SK-N-SH treated with all-trans-retinoic acid at 6 μM for 48 hours (cell line): ENCODE results near the gene MINPP1.
A peak's percentile ranks its signal among the peaks of the same experiment; 100 is the strongest.

ENCODE experiments used
- ATAC-seq: fragments of 200-7000 bp; cut with Tn5 transposase; 3 replicates; pipeline ENCODE4 v1.9.1; 2020; ENCODE audit warnings: mild to moderate bottlenecking, moderate library complexity
- ARNTL ChIP-seq: fragments of 450-650 bp; formaldehyde crosslinking; IDR thresholded peaks from 2 replicates; pipeline ENCODE4 v1.5.0; 2020; ENCODE audit warnings: low read depth, mild to moderate bottlenecking, moderate library complexity, borderline replicate concordance
- BACH2 ChIP-seq: fragments of 250-450 bp; sonication (Bioruptor Pico); IDR thresholded peaks from 2 replicates; pipeline ENCODE4 v1.9.0; 2021; ENCODE audit warnings: mild to moderate bottlenecking, borderline replicate concordance
- CREB5 ChIP-seq: fragments of 250-450 bp; sonication (Bioruptor Pico); IDR thresholded peaks from 2 replicates; pipeline ENCODE4 v1.5.1; 2020; ENCODE audit warnings: low read depth, mild to moderate bottlenecking, moderate library complexity
- CSDC2 ChIP-seq: fragments of 250-450 bp; sonication (Bioruptor Pico); IDR thresholded peaks from 2 replicates; pipeline ENCODE4 v1.5.0; 2020; ENCODE audit warnings: mild to moderate bottlenecking, moderate library complexity
- ESRRG ChIP-seq: fragments of 250-450 bp; sonication (Bioruptor Pico); IDR thresholded peaks from 2 replicates; pipeline ENCODE4 v1.6.1; 2021; ENCODE audit warnings: mild to moderate bottlenecking
- GLIS3 ChIP-seq: fragments of 250-450 bp; sonication (Bioruptor Pico); IDR thresholded peaks from 2 replicates; pipeline ENCODE4 v1.5.0; 2020; ENCODE audit warnings: mild to moderate bottlenecking, moderate library complexity
- ISL1 ChIP-seq: fragments of 250-450 bp; sonication (Bioruptor Pico); IDR thresholded peaks from 2 replicates; pipeline ENCODE4 v2.1.2; 2022; ENCODE audit warnings: mild to moderate bottlenecking, moderate library complexity
- PPARA ChIP-seq: fragments of 250-450 bp; sonication (Bioruptor Pico); IDR thresholded peaks from 2 replicates; pipeline ENCODE4 v1.5.0; 2020; ENCODE audit warnings: mild to moderate bottlenecking, borderline replicate concordance
- RARB ChIP-seq: fragments of 250-450 bp; sonication (Bioruptor Pico); IDR thresholded peaks from 2 replicates; pipeline ENCODE4 v1.8.0; 2021; ENCODE audit warnings: mild to moderate bottlenecking, moderate library complexity
- TCF4 ChIP-seq: fragments of 250-450 bp; sonication (Bioruptor Pico); IDR thresholded peaks from 2 replicates; pipeline ENCODE4 v1.8.0; 2021; ENCODE audit warnings: mild to moderate bottlenecking, moderate library complexity, borderline replicate concordance
- TOX ChIP-seq: fragments of 250-450 bp; sonication (Bioruptor Pico); IDR thresholded peaks from 2 replicates; pipeline ENCODE4 v1.8.0; 2021; ENCODE audit warnings: mild to moderate bottlenecking, moderate library complexity, borderline replicate concordance
- ZC3H10 ChIP-seq: fragments of 250-450 bp; sonication (Bioruptor Pico); IDR thresholded peaks from 2 replicates; pipeline ENCODE4 v1.5.1; 2021; ENCODE audit warnings: mild to moderate bottlenecking, moderate library complexity
- ZFP3 ChIP-seq: fragments of 250-450 bp; sonication (Bioruptor Pico); IDR thresholded peaks from 2 replicates; pipeline ENCODE4 v1.5.0; 2020; ENCODE audit warnings: mild to moderate bottlenecking, moderate library complexity
- ZFP30 ChIP-seq: fragments of 450-650 bp; formaldehyde crosslinking; IDR thresholded peaks from 2 replicates; pipeline ENCODE4 v1.5.0; 2022; ENCODE audit warnings: mild to moderate bottlenecking, moderate library complexity
- TF ChIP-seq, protein P1 (sequence below): fragments of 250-450 bp; sonication (Bioruptor Pico); IDR thresholded peaks from 2 replicates; pipeline ENCODE4 v1.5.1; 2021; ENCODE audit warnings: mild to moderate bottlenecking, moderate library complexity
- TF ChIP-seq, protein P2 (sequence below): fragments of 250-450 bp; sonication (Bioruptor Pico); IDR thresholded peaks from 2 replicates; pipeline ENCODE4 v1.8.0; 2021; ENCODE audit warnings: low read depth, mild to moderate bottlenecking, moderate library complexity, borderline replicate concordance
- TF ChIP-seq, protein P3 (sequence below): fragments of 250-450 bp; sonication (Bioruptor Pico); IDR thresholded peaks from 2 replicates; pipeline ENCODE4 v1.8.0; 2020; ENCODE audit warnings: mild to moderate bottlenecking, moderate library complexity, borderline replicate concordance

MINPP1 gene

DNA sequence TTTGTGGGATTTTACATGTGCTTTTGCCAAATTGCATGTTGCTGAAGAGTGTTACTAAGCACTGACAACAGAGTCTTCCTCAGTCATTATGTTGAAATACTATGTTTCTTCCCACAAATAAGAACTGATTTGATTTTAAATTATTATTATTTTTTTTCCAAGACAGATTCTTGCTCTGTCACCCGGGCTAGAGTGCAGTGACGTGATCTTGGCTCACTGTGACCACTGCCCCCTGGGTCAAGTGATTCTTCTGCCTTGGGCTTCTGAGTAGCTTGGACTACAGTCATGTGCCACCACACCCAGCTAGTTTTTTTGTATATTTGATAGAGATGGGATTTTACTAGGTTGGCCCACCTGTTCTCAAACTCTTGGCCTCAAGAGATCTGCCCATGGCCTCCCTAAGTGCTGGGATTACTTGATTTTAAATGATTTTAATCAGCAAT is 42.3 kb downstream of the MINPP1 start:
- no peak for ATAC-seq
- no peak for TF ChIP-seq CREB5
- TF ChIP-seq ZFP30: no peak
- TF ChIP-seq ZFP3: no peak
- TF ChIP-seq ARNTL (CRISPR knock-in tag): no peak
- no peak for TF ChIP-seq BACH2 (CRISPR knock-in tag)
- no peak for TF ChIP-seq RARB (CRISPR knock-in tag)
- TF ChIP-seq TCF4: no peak
- TF ChIP-seq, protein P1, sequence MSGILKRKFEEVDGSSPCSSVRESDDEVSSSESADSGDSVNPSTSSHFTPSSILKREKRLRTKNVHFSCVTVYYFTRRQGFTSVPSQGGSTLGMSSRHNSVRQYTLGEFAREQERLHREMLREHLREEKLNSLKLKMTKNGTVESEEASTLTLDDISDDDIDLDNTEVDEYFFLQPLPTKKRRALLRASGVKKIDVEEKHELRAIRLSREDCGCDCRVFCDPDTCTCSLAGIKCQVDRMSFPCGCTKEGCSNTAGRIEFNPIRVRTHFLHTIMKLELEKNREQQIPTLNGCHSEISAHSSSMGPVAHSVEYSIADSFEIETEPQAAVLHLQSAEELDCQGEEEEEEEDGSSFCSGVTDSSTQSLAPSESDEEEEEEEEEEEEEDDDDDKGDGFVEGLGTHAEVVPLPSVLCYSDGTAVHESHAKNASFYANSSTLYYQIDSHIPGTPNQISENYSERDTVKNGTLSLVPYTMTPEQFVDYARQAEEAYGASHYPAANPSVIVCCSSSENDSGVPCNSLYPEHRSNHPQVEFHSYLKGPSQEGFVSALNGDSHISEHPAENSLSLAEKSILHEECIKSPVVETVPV (CRISPR knock-in tag): no peak
- TF ChIP-seq PPARA (CRISPR knock-in tag): no peak
- TF ChIP-seq, protein P2, sequence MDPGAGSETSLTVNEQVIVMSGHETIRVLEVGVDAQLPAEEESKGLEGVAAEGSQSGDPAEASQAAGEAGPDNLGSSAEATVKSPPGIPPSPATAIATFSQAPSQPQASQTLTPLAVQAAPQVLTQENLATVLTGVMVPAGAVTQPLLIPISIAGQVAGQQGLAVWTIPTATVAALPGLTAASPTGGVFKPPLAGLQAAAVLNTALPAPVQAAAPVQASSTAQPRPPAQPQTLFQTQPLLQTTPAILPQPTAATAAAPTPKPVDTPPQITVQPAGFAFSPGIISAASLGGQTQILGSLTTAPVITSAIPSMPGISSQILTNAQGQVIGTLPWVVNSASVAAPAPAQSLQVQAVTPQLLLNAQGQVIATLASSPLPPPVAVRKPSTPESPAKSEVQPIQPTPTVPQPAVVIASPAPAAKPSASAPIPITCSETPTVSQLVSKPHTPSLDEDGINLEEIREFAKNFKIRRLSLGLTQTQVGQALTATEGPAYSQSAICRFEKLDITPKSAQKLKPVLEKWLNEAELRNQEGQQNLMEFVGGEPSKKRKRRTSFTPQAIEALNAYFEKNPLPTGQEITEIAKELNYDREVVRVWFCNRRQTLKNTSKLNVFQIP (CRISPR knock-in tag): no peak

DNA sequence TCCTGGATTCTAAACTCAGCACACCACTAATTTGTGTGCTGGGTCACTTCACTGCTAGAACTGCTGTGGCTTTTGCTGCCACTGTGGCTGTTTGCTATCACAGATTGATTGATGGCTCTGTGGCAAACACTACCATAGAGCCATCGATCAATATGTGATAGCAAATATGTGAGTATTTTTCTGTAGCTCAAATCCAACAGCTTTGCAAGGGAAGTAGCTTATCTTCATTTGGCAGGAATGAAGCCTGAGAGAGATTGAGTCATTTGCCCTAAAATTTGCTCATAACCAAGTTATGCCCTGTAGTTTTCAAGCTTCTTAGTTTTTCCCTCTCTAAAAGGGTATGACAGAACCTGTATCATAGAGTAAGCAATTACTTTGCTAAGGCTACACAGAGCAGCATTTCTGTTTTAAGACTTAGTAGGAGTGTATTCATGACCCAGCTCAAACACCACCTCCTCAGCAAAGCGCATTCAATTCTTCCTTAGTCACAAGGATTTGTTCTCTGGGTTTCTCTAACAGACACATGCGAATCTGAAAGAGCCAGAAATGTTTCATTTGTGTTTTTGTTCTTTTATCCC is 43.1 kb downstream of the MINPP1 start:
- ATAC-seq: peak; percentile 93
- TF ChIP-seq CREB5 (no peak), TOX (CRISPR knock-in tag) (no peak), ISL1 (CRISPR knock-in tag) (peak; percentile 64)
- TF ChIP-seq, protein P2 (CRISPR knock-in tag): no peak

DNA sequence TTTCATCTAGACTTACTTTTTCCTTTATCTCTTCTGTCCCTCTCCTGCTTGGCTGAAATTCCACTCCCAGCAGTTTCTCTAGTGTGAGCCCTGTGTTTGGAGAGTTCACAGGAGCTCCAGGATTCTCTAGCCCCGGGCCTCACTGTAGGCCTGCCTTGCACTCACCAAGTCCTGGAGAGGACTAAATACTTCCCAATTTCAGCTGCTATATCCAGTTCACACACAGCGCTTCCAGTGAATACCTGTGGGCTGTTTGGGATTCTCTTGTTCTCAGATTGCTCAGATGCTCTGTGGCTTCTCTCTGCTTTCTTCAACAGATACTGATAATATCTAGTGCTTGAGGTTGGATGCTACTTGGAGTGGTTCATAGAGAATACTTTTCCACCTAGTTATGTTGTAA is 46.0 kb downstream of the MINPP1 start:
- TF ChIP-seq TCF4: no peak
- TF ChIP-seq GLIS3: no peak
- TF ChIP-seq CREB5: no peak
- TF ChIP-seq ZC3H10 (CRISPR knock-in tag): no peak
- no peak for TF ChIP-seq ZFP3
- TF ChIP-seq ZFP30: no peak
- TF ChIP-seq ARNTL (CRISPR knock-in tag): no peak
- TF ChIP-seq RARB (CRISPR knock-in tag): no peak
- TF ChIP-seq ESRRG (CRISPR knock-in tag): no peak
- no peak for TF ChIP-seq CSDC2
- TF ChIP-seq ISL1 (CRISPR knock-in tag): no peak
- TF ChIP-seq PPARA (CRISPR knock-in tag): no peak
- TF ChIP-seq BACH2 (CRISPR knock-in tag): no peak
- TF ChIP-seq, protein P3, sequence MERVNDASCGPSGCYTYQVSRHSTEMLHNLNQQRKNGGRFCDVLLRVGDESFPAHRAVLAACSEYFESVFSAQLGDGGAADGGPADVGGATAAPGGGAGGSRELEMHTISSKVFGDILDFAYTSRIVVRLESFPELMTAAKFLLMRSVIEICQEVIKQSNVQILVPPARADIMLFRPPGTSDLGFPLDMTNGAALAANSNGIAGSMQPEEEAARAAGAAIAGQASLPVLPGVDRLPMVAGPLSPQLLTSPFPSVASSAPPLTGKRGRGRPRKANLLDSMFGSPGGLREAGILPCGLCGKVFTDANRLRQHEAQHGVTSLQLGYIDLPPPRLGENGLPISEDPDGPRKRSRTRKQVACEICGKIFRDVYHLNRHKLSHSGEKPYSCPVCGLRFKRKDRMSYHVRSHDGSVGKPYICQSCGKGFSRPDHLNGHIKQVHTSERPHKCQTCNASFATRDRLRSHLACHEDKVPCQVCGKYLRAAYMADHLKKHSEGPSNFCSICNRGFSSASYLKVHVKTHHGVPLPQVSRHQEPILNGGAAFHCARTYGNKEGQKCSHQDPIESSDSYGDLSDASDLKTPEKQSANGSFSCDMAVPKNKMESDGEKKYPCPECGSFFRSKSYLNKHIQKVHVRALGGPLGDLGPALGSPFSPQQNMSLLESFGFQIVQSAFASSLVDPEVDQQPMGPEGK (CRISPR knock-in tag): no peak
- TF ChIP-seq TOX (CRISPR knock-in tag): no peak
- no peak for ATAC-seq
